ENCODE measurements around the gene MYBPC2. TPM values are rescaled to one million over a fixed set of nuclear protein-coding genes. Genes with fewer than 3 reads are reported as not detected.

MYBPC2 gene
- total RNA-seq, 1 donor from 2014 or later = not detected

DNA sequence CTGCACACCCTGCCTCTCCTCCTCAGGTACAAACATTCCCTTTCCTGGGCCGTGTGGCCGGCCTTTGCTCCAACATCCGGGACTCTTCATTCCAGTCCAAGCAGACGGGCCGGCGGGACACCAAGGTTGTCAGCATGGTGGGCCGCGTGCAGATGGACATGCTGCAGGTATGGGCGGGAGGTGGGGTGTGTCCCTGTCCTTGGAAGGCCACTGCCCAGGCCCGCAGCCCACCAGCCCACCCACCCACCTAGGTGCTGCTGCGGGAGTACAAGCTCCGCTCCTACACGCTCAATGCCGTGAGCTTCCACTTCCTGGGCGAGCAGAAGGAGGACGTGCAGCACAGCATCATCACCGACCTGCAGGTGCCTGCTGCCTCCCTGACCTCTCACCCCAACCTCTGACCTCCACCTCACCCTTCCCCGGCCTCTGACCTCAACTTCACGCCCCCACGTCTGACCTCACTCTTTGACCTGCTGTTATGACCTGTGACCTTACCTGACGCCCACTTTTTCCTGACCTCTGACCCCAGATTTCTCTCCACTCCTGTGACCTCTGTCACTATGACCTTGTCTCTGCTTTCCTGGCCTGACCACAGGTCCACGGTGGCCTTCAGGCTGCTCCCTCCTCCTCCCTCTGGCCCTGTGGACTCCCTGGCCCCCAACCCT is 26.4 kb upstream of the MYBPC2 start:
- ATAC-seq (no peak), DNase-seq (ENCODE audit: low spot score) (no peak)
- intact Hi-C loops (cut with DNase I) = no loop called here

GRCh38 chr19:50406829-50407228 is 25.9 kb upstream of the MYBPC2 start:
- ATAC-seq (no peak), DNase-seq (ENCODE audit: low spot score) (no peak)
- intact Hi-C loops (cut with DNase I) = no loop called here

DNA sequence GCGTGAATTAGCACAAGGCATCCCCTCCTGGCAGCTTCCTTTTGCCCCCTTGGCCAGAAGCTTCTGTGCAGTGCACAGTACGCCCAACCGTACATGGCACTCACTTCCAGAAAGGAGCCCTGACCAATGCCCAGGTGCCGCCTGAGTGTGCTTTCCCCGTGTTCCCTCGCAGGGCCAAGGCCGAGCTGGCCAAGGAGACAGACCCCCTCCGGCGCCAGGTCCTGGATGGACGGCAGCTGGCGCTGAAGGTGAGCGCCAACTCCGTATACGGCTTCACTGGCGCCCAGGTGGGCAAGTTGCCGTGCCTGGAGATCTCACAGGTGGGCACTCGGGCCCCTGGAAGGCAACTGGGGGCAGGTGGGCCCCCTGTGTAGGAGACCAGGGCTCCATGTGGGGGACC is 23.3 kb upstream of the MYBPC2 start:
- no peak for DNase-seq (ENCODE audit: low spot score)

GRCh38 chr19:50410109-50410508 is 22.6 kb upstream of the MYBPC2 start:
- ATAC-seq (no peak), DNase-seq (ENCODE audit: low spot score) (no peak)
- intact Hi-C loops (cut with DNase I) = no loop called here

More for the DNA sequence above, 23.3 kb upstream of the MYBPC2 start:
- no peak for ATAC-seq
- intact Hi-C loops (cut with DNase I) = no loop called here

GRCh38 chr19:50412419-50412818 is 20.3 kb upstream of the MYBPC2 start:
- DNase-seq (ENCODE audit: low spot score) = no peak
- ATAC-seq = no peak
- intact Hi-C loops (cut with DNase I) = no loop called here

- DNase-seq (ENCODE audit: low spot score) (no peak), ATAC-seq (no peak)
- intact Hi-C loops (cut with DNase I) = no loop called here
Measured at GRCh38 chr19:50413096-50413495, 19.6 kb upstream of the MYBPC2 start.

- no peak for ATAC-seq
- DNase-seq (ENCODE audit: low spot score) = no peak
- intact Hi-C loops (cut with DNase I) = no loop called here
Measured at GRCh38 chr19:50413531-50413930, 19.2 kb upstream of the MYBPC2 start.

GRCh38 chr19:50414864-50415660 is 17.6 kb upstream of the MYBPC2 start:
- intact Hi-C loops (cut with DNase I) = no loop called here
- peak; percentile 88 for DNase-seq (ENCODE audit: low spot score)
- peak; percentile 86 for ATAC-seq

- ATAC-seq (peak; percentile 18), DNase-seq (ENCODE audit: low spot score) (no peak)
- intact Hi-C loops (cut with DNase I) = no loop called here
Measured at GRCh38 chr19:50415661-50416033, 17.0 kb upstream of the MYBPC2 start.

DNA sequence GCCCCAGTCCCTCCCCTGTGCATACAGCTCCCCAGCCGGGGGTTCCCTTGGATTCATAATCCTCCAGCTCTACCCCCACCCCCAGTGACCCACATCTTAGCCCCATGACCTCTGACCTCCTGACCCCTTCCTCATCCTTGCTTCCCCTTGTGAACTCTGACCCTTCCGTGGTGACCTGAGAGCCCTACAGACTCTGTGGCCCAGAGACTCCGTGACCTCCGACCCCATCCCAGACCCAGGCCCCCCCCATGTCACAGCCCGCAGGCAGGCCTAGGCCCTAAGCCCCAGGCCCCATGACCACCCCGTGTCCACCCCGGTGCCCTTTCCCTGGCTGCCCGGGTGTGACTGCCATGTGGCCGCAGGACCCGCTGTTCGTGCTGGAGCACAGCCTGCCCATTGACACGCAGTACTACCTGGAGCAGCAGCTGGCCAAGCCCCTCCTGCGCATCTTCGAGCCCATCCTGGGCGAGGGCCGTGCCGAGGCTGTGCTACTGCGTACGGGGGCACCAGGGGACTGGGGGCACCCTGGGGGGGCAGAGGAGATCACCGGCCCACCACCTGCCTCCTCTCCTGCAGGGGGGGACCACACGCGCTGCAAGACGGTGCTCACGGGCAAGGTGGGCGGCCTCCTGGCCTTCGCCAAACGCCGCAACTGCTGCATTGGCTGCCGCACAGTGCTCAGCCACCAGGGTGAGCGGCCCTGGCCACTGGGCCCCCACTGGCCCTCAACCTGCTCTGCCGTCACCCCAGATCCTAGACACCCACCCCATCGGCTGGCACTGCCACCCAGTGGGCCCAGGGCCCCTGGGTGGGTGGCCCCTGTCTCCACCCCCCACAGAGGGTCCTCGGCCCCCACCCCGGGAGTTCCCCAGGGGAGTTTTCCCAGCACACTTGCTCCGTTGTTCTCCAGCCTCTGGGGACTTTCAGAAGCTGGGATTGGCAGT is 16.4 kb upstream of the MYBPC2 start:
- DNase-seq (ENCODE audit: low spot score) = no peak
- ATAC-seq = no peak
- intact Hi-C loops (cut with DNase I) = no loop called here

DNA sequence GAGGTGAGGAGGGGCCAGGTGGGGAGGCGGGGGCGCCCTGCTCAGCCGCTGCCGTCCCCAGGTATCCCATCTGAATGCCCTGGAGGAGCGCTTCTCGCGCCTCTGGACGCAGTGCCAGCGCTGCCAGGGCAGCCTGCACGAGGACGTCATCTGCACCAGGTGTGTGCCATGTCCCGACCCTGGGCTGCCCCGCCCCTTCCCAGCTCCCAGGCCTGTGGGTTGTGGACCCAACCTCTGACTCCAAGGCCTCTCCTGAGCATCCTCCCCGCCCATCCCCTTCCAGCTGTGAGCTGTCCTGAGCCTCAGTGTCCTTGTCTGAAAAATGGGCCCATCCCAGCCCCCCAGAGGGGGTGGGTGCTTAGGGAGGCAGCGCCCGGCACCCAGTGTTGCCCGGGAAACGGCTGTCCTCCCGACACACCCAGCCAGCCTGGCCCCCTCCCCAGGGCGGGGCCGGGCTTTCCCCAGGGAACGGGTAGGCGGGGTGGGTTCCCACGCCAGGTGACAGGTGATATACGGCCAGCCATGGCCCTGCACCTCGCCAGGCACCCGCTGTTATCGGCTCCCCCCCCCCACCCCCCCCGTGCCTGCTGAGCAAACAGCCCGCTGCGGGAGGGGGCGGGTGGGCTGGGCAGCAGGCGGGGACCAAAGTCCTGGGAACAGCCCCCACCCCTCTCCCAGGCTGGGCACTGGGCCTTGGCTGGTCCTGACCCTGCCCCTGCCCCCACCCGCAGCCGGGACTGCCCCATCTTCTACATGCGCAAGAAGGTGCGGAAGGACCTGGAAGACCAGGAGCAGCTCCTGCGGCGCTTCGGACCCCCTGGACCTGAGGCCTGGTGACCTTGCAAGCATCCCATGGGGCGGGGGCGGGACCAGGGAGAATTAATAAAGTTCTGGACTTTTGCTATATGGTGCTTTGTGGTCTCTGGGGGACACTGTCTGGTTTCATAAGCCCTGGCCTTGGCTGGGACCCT is 15.3 kb upstream of the MYBPC2 start:
- intact Hi-C loops (cut with DNase I) = no loop called here
- no peak for ATAC-seq
- DNase-seq (ENCODE audit: low spot score) = no peak

DNA sequence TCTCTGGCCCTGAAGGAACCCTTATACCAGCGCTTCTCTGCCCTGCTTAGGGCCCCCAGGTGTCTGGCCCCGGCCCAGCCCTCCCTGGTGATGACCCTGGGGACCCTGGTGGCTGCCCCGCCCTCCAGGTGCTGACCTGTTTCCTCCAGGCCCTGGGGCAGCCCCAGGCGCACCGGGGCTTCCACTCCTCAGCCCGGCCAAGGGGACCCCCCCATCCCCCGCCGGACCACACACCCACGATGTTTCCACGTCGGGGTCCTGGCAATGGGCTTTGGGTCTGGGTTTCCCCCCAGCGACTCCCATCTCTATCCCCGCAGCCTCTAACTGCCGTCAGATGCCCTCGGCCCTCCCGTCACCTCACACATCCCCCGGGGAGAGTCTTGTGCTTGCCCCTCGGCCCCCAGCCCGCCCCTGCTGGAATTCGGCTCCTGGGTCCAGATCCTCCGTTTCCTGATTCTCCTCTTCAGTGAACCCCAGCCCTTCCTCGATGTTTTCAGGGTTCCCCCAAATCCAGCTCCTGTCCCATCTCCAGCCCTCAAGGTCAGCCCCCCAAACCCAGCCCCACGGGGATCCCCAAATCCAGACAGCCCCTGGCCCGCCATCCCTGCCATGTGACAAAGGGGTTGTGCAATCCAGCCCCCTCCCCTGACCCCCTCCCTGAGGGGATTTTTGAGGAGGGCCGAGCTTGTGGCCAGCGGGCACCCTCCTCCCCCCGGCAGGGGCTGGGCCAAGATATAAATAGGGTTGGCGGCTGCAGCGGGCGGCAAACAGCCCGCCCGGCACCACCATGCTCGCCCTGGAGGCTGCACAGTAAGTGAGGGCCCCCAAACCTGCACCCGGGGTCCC is 14.3 kb upstream of the MYBPC2 start, which contains the start of gene SPIB:
TSS of gene SPIB (plus strand) at position 763 of the 846 bp plus-strand sequence. CDS start at position 788, 25 bp downstream.
- ATAC-seq (no peak), DNase-seq (ENCODE audit: low spot score) (no peak)
- intact Hi-C loops (cut with DNase I) = no loop called here

DNA sequence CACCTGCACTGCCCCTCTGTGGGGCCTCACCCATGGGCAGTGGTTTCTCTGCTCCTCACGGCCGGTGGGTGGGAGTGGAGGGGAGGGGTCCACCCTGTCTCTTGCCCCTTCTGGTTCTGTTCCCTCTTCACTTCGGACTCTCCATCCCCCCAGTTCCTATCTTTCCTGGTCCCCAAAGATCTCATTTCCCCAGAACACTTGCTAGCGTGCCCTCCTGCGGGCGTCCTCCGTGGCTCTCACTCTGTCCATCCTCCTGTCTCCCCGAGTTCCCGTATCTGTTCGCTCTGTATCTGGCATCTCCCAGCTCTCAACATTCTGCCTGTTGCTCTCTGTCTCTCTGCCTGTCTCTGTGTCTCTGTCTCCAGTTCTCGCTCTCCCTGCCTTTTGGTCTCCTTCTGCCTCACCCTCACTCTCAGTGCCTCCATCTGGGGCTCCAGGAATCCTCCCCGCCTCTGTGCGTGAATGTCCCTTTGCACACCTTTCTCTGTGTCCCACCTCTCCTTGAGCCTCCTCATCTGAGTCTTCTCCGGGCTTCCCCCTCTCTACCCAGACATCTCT is 13.6 kb upstream of the MYBPC2 start:
- ATAC-seq = no peak
- intact Hi-C loops (cut with DNase I) = no loop called here
- DNase-seq (ENCODE audit: low spot score) = no peak

GRCh38 chr19:50419580-50420035 is 13.1 kb upstream of the MYBPC2 start:
- intact Hi-C loops (cut with DNase I) = no loop called here

DNA sequence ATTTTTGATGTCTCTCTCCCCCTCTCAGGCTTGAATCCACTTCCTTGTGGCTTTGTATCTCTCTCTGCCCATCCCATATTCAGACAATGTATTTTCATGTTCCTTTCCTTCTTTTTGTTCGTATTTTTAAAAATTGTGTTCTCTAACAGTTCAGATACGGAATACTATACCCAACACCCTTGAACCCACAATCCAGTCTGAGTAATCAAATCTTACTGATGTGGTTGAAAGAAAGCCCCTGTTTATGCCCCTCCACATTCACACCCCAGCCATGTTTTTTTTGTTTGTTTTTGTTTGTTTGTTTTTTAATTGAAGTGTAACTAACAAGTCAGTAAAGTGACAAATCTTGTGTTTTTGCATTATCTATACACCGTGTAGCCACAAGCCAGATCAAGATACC is 12.6 kb upstream of the MYBPC2 start:
- ATAC-seq (no peak), DNase-seq (ENCODE audit: low spot score) (no peak)
- intact Hi-C loops (cut with DNase I) = no loop called here

More at GRCh38 chr19:50419580-50420035, 13.1 kb upstream of the MYBPC2 start:
- no peak for ATAC-seq
- no peak for DNase-seq (ENCODE audit: low spot score)

DNA sequence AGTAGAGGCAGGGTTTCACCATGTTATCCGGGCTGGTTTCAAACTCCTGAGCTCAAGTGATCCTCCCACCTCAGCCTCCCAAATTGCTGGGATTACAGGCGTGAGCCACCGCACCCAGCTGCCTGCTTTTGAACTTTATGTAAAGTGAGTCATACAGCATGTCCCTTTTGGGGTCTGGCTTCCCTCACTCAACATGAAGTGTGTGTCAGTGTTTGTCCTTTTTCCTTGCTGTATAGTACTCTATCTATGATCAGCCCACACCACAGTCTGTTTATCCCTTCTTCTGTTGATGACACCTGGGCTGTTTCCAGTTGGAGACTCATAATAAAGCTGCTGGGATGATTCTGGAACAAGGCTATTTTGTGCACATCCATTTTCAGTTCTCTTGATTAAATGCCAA is 11.9 kb upstream of the MYBPC2 start:
- no peak for ATAC-seq
- no peak for DNase-seq (ENCODE audit: low spot score)

More for the DNA sequence above, 11.9 kb upstream of the MYBPC2 start:
- intact Hi-C loops (cut with DNase I) = no loop called here
